GM13976 (cell line): ENCODE results near the gene C8G.

Experiments
- DNase-seq: peaks from one replicate; pipeline ENCODE4 v3.0.0; 2012; ENCODE audit warnings: low spot score
- CTCF ChIP-seq: IDR thresholded peaks from 2 replicates; pipeline ENCODE4 v1.5.1; 2012; ENCODE audit warnings: borderline replicate concordance, mild to moderate bottlenecking; ENCODE audit not compliant: insufficient read depth; ENCODE audit errors: extremely low read depth, missing control alignments, control extremely low read depth
- in situ Hi-C: fragments of 300-500 bp; cut with MboI; formaldehyde crosslinking; loops from one replicate; pipeline ENCODE4 v1.12.0; 2022; ENCODE audit warnings: low sequenced_read_pairs, mixed read lengths, inconsistent platforms; ENCODE audit not compliant: unreplicated experiment

The C8G gene

GRCh38 chr9:136983167-136983566, 38.1 kb downstream of the C8G start:
- TF ChIP-seq CTCF = no peak
- in situ Hi-C loops = no loop called here
- no peak for DNase-seq

- DNase-seq = no peak
- no peak for TF ChIP-seq CTCF
- in situ Hi-C loops = no loop called here
Measured at GRCh38 chr9:136983656-136984314, 38.7 kb downstream of the C8G start.

- TF ChIP-seq CTCF = no peak
- DNase-seq = no peak
- in situ Hi-C loops = no loop called here
Measured at GRCh38 chr9:136984464-136985026, 39.5 kb downstream of the C8G start.

- no peak for DNase-seq
- no peak for TF ChIP-seq CTCF
- in situ Hi-C loops = no loop called here
Measured at GRCh38 chr9:136985027-136985602, 40.1 kb downstream of the C8G start.

- TF ChIP-seq CTCF = no peak
- no peak for DNase-seq
- in situ Hi-C loops = no loop called here
Measured at GRCh38 chr9:136985853-136986252, 40.8 kb downstream of the C8G start.

GRCh38 chr9:136988872-136989271, 43.8 kb downstream of the C8G start:
- no peak for DNase-seq
- no peak for TF ChIP-seq CTCF
- in situ Hi-C loops = no loop called here
